Vagina (tissue), 2 donors: ENCODE data around the gene TLE3. TPM values are rescaled to one million over a fixed set of nuclear protein-coding genes. Genes with fewer than 3 reads are reported as not detected.
"Not testable (repeated sequence)": the region's sequence is repeated elsewhere in the genome, so short reads cannot be mapped to it uniquely, and the experiment has no call there.

Experiments used
- DNase-seq, 2 donors: peaks; one replicate each; pipeline ENCODE4 v3.0.0-alpha.2; 2017; ENCODE audit errors: extremely low spot score in 2 of 2
- H3K27ac ChIP-seq: fragments of 200-600 bp; sonication (generic); one replicate; pipeline ENCODE4 v1.5.1; 2019
- H3K27me3 ChIP-seq: fragments of 200-600 bp; sonication (generic); one replicate; pipeline ENCODE4 v1.5.1; 2019
- H3K36me3 ChIP-seq, 2 donors: fragments of 200-600 bp; sonication (generic); one replicate each; pipeline ENCODE4 v1.5.1; 2017 to 2019
- H3K4me1 ChIP-seq: fragments of 200-600 bp; sonication (generic); one replicate; pipeline ENCODE4 v1.5.1; 2019
- H3K4me3 ChIP-seq, 2 donors: fragments of 200-600 bp; sonication (generic); 1 replicate in 1 of 2; 2 replicates in 1 of 2; pipeline ENCODE4 v1.5.1; 2016 to 2019
- H3K9me3 ChIP-seq: fragments of 200-600 bp; sonication (generic); one replicate; pipeline ENCODE4 v1.5.1; 2019
- POLR2A ChIP-seq, 2 donors: fragments of 450-650 bp; IDR thresholded peaks; one replicate each; pipeline ENCODE4 v1.6.1; 2017; ENCODE audit warnings: antibody characterized with exemption in 2 of 2, mild to moderate bottlenecking in 2 of 2, moderate library complexity in 2 of 2
- POLR2AphosphoS5 ChIP-seq, 2 donors: sonication (generic); formaldehyde crosslinking; IDR thresholded peaks; one replicate each; pipeline ENCODE4 v1.9.0; 2017; ENCODE audit warnings: antibody characterized with exemption in 2 of 2, mild to moderate bottlenecking in 2 of 2, low read depth in 1 of 2; ENCODE audit not compliant: insufficient read depth in 1 of 2
- intact Hi-C: fragments of 100-400 bp; cut with DNase I; formaldehyde crosslinking; loops from one replicate; pipeline ENCODE4 v1.15.1; 2023
- total RNA-seq: library from RNA; depleted of rRNA; stranded (reverse); fragments of >200 nt; gene quantifications from one replicate; pipeline ENCODE4 v1.2.3, GENCODE V29; 2016
- TF ChIP-seq, protein P1 (sequence below), 3 experiments: fragments of 450-650 bp in 2 of 3; fragments of 200-600 bp in 1 of 3; sonication (generic) in 1 of 3; IDR thresholded peaks; one replicate each; pipeline ENCODE4 v1.5.1; 2017 to 2019; ENCODE audit warnings: antibody characterized with exemption in 3 of 3, mild to moderate bottlenecking in 2 of 3, moderate library complexity in 2 of 3

TLE3 gene
- total RNA-seq, 1 donor from 2014 or later, result 64.6 TPM

DNA sequence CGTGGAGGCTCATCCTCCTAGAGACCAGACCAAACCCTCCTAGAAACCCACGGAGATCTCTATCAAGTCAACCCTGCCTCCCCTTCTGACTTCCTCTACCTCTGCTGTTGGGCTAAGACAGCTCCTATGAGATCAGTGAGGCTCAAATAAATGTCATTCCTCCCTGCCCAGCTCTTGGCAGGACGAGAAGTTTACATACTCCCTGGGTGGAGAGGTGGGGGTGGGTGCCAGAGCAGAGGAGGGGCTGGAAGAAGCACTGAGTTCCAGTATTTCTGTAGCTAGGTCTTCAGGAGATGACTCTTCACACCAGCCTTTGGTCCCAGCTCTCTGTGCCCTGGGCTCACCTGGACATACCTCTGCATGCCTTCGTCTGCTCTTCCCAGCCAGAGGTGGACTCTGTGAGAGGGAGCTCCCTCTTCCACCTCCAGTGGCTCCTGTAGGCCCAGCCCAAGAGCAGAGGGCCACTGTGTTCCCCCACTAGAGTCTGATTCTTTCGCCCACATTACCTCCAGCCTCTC, 42.4 kb upstream of the TLE3 start:
- no peak for DNase-seq
- TF ChIP-seq POLR2A (IDR thresholded peaks at IDR 0.05), result no peak
- TF ChIP-seq POLR2AphosphoS5 (IDR thresholded peaks at IDR 0.05; ENCODE audit: insufficient read depth in 1 of 2, low read depth in 1 of 2), result no peak
- TF ChIP-seq, protein P1, sequence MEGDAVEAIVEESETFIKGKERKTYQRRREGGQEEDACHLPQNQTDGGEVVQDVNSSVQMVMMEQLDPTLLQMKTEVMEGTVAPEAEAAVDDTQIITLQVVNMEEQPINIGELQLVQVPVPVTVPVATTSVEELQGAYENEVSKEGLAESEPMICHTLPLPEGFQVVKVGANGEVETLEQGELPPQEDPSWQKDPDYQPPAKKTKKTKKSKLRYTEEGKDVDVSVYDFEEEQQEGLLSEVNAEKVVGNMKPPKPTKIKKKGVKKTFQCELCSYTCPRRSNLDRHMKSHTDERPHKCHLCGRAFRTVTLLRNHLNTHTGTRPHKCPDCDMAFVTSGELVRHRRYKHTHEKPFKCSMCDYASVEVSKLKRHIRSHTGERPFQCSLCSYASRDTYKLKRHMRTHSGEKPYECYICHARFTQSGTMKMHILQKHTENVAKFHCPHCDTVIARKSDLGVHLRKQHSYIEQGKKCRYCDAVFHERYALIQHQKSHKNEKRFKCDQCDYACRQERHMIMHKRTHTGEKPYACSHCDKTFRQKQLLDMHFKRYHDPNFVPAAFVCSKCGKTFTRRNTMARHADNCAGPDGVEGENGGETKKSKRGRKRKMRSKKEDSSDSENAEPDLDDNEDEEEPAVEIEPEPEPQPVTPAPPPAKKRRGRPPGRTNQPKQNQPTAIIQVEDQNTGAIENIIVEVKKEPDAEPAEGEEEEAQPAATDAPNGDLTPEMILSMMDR (IDR thresholded peaks at IDR 0.05), result no peak
- Histone ChIP-seq H3K36me3 (no peaks in the 10 kb centered on the region), H3K4me3 (no peak overlapping the region), H3K27me3 (no peaks in the 10 kb centered on the region), H3K9me3 (no peaks in the 10 kb centered on the region), H3K27ac (no peak overlapping the region), H3K4me1 (peaks cover 20% of the 10 kb centered on the region)
- intact Hi-C loops, result no loop called here

DNA sequence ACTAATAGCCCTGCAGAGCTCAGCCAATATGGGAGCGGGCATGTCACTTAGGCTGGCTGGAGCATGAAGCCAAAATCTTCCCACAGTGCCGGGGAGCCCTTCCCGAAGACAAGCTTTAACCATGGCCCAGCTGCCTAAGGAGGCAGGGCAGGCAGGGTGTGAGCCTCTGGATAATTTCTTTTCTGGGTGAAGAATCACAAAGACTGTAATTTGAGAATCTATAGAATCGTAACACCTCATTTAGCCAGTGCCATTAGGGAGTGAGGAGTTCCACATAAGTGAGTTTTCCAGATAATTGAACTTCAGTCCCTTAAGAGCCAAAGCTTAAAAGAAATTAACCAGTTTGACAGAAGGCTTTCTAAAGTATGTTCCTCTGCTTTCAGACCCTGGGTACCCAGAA, 40.2 kb upstream of the TLE3 start:
- H3K9me3 ChIP-seq, result no peaks in the 10 kb centered on the region
- no peaks in the 10 kb centered on the region for H3K36me3 ChIP-seq
- H3K4me1 ChIP-seq, result peaks cover 25% of the 10 kb centered on the region
- intact Hi-C loops, result no loop called here
- no peak for DNase-seq
- TF ChIP-seq POLR2AphosphoS5 (IDR thresholded peaks at IDR 0.05; ENCODE audit: insufficient read depth in 1 of 2, low read depth in 1 of 2), result no peak
- TF ChIP-seq POLR2A (IDR thresholded peaks at IDR 0.05), result no peak
- TF ChIP-seq, protein P1 (IDR thresholded peaks at IDR 0.05), result no peak
- H3K4me3 ChIP-seq, result no peak overlapping the region
- no peaks in the 10 kb centered on the region for H3K27me3 ChIP-seq
- no peak overlapping the region for H3K27ac ChIP-seq

DNA sequence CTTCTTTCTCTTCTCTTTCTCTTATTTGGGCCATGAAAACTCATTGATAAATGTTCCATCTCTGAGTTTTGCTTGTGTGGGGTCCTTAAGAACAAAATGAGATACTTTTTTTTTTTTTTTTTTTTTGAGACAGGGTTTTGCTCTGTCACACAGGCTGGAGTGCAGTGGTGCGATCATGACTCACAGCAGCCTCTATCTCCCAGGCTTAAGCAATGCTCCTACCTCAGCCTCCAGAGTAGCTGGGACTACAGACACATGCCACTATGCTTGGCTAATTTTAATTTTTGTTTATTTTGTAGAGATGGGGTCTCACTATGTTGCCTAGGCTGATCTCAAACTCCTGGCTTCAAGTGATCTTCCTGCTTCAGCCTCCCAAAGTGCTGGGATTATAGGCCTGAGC, 39.3 kb upstream of the TLE3 start:
- H3K36me3 ChIP-seq, H3K4me3 ChIP-seq, H3K27me3 ChIP-seq, H3K27ac ChIP-seq, intact Hi-C loops, H3K9me3 ChIP-seq, DNase-seq: not testable (repeated sequence)
- H3K4me1 ChIP-seq, result peaks cover 25% of the 10 kb centered on the region

- TF ChIP-seq POLR2A (IDR thresholded peaks at IDR 0.05) (no peak), POLR2AphosphoS5 (IDR thresholded peaks at IDR 0.05; ENCODE audit: insufficient read depth in 1 of 2, low read depth in 1 of 2) (no peak)
- TF ChIP-seq, protein P1 (IDR thresholded peaks at IDR 0.05), result no peak
- Histone ChIP-seq H3K4me1 (peaks cover 5% of the 10 kb centered on the region), H3K27me3 (no peaks in the 10 kb centered on the region), H3K27ac (no peak overlapping the region), H3K9me3 (no peaks in the 10 kb centered on the region), H3K4me3 (no peak overlapping the region), H3K36me3 (no peaks in the 10 kb centered on the region)
- intact Hi-C loops, result no loop called here
- no peak for DNase-seq
Measured at GRCh38 chr15:70133781-70134421, 36.2 kb upstream of the TLE3 start.

- intact Hi-C loops, result no loop called here
- no peak for DNase-seq
- TF ChIP-seq POLR2AphosphoS5 (IDR thresholded peaks at IDR 0.05; ENCODE audit: insufficient read depth in 1 of 2, low read depth in 1 of 2) (no peak), POLR2A (IDR thresholded peaks at IDR 0.05) (no peak)
- TF ChIP-seq, protein P1 (IDR thresholded peaks at IDR 0.05), result no peak
- Histone ChIP-seq H3K36me3 (no peaks in the 10 kb centered on the region), H3K27ac (no peak overlapping the region), H3K4me3 (no peak overlapping the region), H3K27me3 (no peaks in the 10 kb centered on the region), H3K9me3 (no peaks in the 10 kb centered on the region), H3K4me1 (peaks cover 5% of the 10 kb centered on the region)
Measured at GRCh38 chr15:70133296-70133695, 35.6 kb upstream of the TLE3 start.
